H9 (cell line): ENCODE measurements around the gene PRG2. TPM values are rescaled to one million over a fixed set of nuclear protein-coding genes. Genes with fewer than 3 reads are reported as not detected.

Experiments
- DNase-seq: peaks from one replicate; pipeline ENCODE4 v3.0.0-alpha.2; 2017
- H2AFZ ChIP-seq: one replicate; pipeline ENCODE4 v1.6.1; 2013; ENCODE audit warnings: mild to moderate bottlenecking, low read length, control low read depth, moderate library complexity
- H2AK5ac ChIP-seq: 2 replicates; pipeline ENCODE4 v1.6.1; 2013; ENCODE audit warnings: low read length, control low read depth, mixed read lengths; ENCODE audit not compliant: insufficient read length
- H2BK120ac ChIP-seq: one replicate; pipeline ENCODE4 v1.6.1; 2013; ENCODE audit warnings: low read depth, mild to moderate bottlenecking, low read length, control low read depth, inconsistent platforms; ENCODE audit not compliant: poor library complexity, severe bottlenecking
- H2BK12ac ChIP-seq: 2 replicates; pipeline ENCODE4 v1.6.1; 2013; ENCODE audit warnings: low read length, control low read depth, mixed read lengths, low read depth; ENCODE audit not compliant: insufficient read length
- H2BK15ac ChIP-seq: 2 replicates; pipeline ENCODE4 v1.6.1; 2013; ENCODE audit warnings: low read depth, low read length, control low read depth
- H2BK20ac ChIP-seq: one replicate; pipeline ENCODE4 v1.6.1; 2013; ENCODE audit warnings: low read depth, mild to moderate bottlenecking, low read length, control low read depth, inconsistent platforms; ENCODE audit not compliant: poor library complexity, severe bottlenecking
- H2BK5ac ChIP-seq: 2 replicates; pipeline ENCODE4 v1.6.1; 2013; ENCODE audit warnings: low read length, control low read depth, mixed read lengths; ENCODE audit not compliant: insufficient read length
- H3K14ac ChIP-seq: 2 replicates; pipeline ENCODE4 v1.6.1; 2013; ENCODE audit warnings: low read length, control low read depth; ENCODE audit not compliant: insufficient read depth
- H3K18ac ChIP-seq: 2 replicates; pipeline ENCODE4 v1.6.1; 2013; ENCODE audit warnings: low read depth, mild to moderate bottlenecking, mixed read lengths, low read length, control low read depth; ENCODE audit not compliant: insufficient read length
- H3K23ac ChIP-seq: 2 replicates; pipeline ENCODE4 v1.6.1; 2013; ENCODE audit warnings: low read length, control low read depth, mixed read lengths, low read depth; ENCODE audit not compliant: insufficient read length
- H3K23me2 ChIP-seq: 2 replicates; pipeline ENCODE4 v1.6.1; 2013; ENCODE audit warnings: low read depth, mild to moderate bottlenecking, mixed read lengths, low read length, control low read depth; ENCODE audit not compliant: insufficient read length, poor library complexity, severe bottlenecking
- H3K27ac ChIP-seq: 2 replicates; pipeline ENCODE4 v1.5.1; 2013; ENCODE audit warnings: low read length, control low read depth, mixed read lengths, low read depth; ENCODE audit not compliant: insufficient read length
- H3K27me3 ChIP-seq: 2 replicates; pipeline ENCODE4 v1.6.1; 2013; ENCODE audit warnings: low read length, control low read depth, inconsistent platforms; ENCODE audit not compliant: insufficient read depth
- H3K4ac ChIP-seq: 2 replicates; pipeline ENCODE4 v1.6.1; 2013; ENCODE audit warnings: low read depth, mild to moderate bottlenecking, control low read depth, inconsistent platforms, low read length, moderate library complexity
- H3K4me1 ChIP-seq: 2 replicates; pipeline ENCODE4 v1.6.1; 2013; ENCODE audit warnings: low read length, control low read depth, inconsistent platforms; ENCODE audit not compliant: insufficient read depth
- H3K4me2 ChIP-seq: 2 replicates; pipeline ENCODE4 v1.6.1; 2013; ENCODE audit warnings: low read length, control low read depth, mixed read lengths; ENCODE audit not compliant: insufficient read length, insufficient read depth
- H3K56ac ChIP-seq: 2 replicates; pipeline ENCODE4 v1.6.1; 2013; ENCODE audit warnings: low read depth, mild to moderate bottlenecking, mixed read lengths, low read length, control low read depth; ENCODE audit not compliant: insufficient read length
- H3K79me1 ChIP-seq: 2 replicates; pipeline ENCODE4 v1.6.1; 2013; ENCODE audit warnings: low read depth, mild to moderate bottlenecking, moderate library complexity, low read length, control low read depth, inconsistent platforms; ENCODE audit not compliant: insufficient read depth, poor library complexity, severe bottlenecking
- H3K79me2 ChIP-seq: 2 replicates; pipeline ENCODE4 v1.6.1; 2013; ENCODE audit warnings: low read length, control low read depth, inconsistent platforms; ENCODE audit not compliant: insufficient read depth
- H3K9ac ChIP-seq: 2 replicates; pipeline ENCODE4 v1.6.1; 2013; ENCODE audit warnings: low read length, control low read depth, mixed read lengths; ENCODE audit not compliant: insufficient read length; ENCODE audit errors: extremely low read depth
- H3K9me3 ChIP-seq: one replicate; pipeline ENCODE4 v1.6.1; 2013; ENCODE audit warnings: low read depth, low read length, inconsistent platforms; ENCODE audit not compliant: control insufficient read depth
- H3T11ph ChIP-seq: one replicate; pipeline ENCODE4 v1.6.1; 2013; ENCODE audit warnings: mild to moderate bottlenecking, low read length, control low read depth, inconsistent platforms
- H4K20me1 ChIP-seq: one replicate; pipeline ENCODE4 v1.6.1; 2013; ENCODE audit not compliant: control insufficient read depth, insufficient read length, insufficient read depth
- H4K5ac ChIP-seq: 2 replicates; pipeline ENCODE4 v1.6.1; 2013; ENCODE audit warnings: low read depth, mild to moderate bottlenecking, mixed read lengths, low read length, control low read depth; ENCODE audit not compliant: insufficient read length
- H4K8ac ChIP-seq: replicated peaks from 2 replicates; pipeline ENCODE4 v1.6.1; 2013; ENCODE audit warnings: low read length, control low read depth, mixed read lengths, low read depth; ENCODE audit not compliant: insufficient read length
- H4K91ac ChIP-seq: 2 replicates; pipeline ENCODE4 v1.6.1; 2013; ENCODE audit warnings: low read depth, mild to moderate bottlenecking, moderate library complexity, mixed read lengths, low read length, control low read depth; ENCODE audit not compliant: insufficient read length
- H3K27ac Mint-ChIP-seq, 3 experiments: 2 replicates in 2 of 3; 3 replicates in 1 of 3; pipeline ENCODE4 v1.8.0; 2020 to 2021; ENCODE audit warnings: mixed read lengths in 3 of 3, mild to moderate bottlenecking in 1 of 3, moderate library complexity in 1 of 3
- H3K27me3 Mint-ChIP-seq: 2 replicates; pipeline ENCODE4 v1.8.0; 2021; ENCODE audit warnings: low read depth, mild to moderate bottlenecking, moderate library complexity, mixed read lengths
- H3K36me3 Mint-ChIP-seq, 3 experiments: 2 replicates in 2 of 3; 3 replicates in 1 of 3; pipeline ENCODE4 v1.8.0; 2020 to 2021; ENCODE audit warnings: low read depth in 3 of 3, mixed read lengths in 3 of 3; ENCODE audit not compliant: insufficient read depth in 1 of 3
- H3K4me1 Mint-ChIP-seq, 2 experiments: 2 replicates each; pipeline ENCODE4 v1.8.0; 2020; ENCODE audit warnings: mixed read lengths in 2 of 2
- H3K4me3 Mint-ChIP-seq, 2 experiments: 2 replicates in 1 of 2; 3 replicates in 1 of 2; pipeline ENCODE4 v1.8.0; 2020 to 2021; ENCODE audit warnings: mild to moderate bottlenecking in 2 of 2, mixed read lengths in 2 of 2, moderate library complexity in 1 of 2
- H3K9me3 Mint-ChIP-seq, 2 experiments: 2 replicates in 1 of 2; 3 replicates in 1 of 2; pipeline ENCODE4 v1.8.0; 2020; ENCODE audit warnings: mild to moderate bottlenecking in 2 of 2, mixed read lengths in 2 of 2, moderate library complexity in 1 of 2
- CTCF ChIP-seq: fragments of 200-600 bp; sonication (generic); conservative IDR thresholded peaks from 3 replicates; pipeline ENCODE4 v1.8.0; 2021; ENCODE audit warnings: antibody characterized with exemption, mild to moderate bottlenecking
- WGBS: extraction: QIAGEN DNeasy Blood & Tissue Kit; methylation state at CpG from one replicate; pipeline ENCODE4 v1.1.7; 2013; ENCODE audit warnings: missing lambda C conversion rate, low lambda C conversion rate, mixed read lengths; ENCODE audit not compliant: insufficient read length; ENCODE audit errors: extremely low coverage; 5-methylcytosine and 5-hydroxymethylcytosine counted together
- total RNA-seq: library from RNA; stranded (reverse); gene quantifications from 2 replicates; pipeline ENCODE4 v1.2.1, GENCODE V29; 2021

The PRG2 gene
- total RNA-seq, 1 experiment from 2014 or later = not detected

DNA sequence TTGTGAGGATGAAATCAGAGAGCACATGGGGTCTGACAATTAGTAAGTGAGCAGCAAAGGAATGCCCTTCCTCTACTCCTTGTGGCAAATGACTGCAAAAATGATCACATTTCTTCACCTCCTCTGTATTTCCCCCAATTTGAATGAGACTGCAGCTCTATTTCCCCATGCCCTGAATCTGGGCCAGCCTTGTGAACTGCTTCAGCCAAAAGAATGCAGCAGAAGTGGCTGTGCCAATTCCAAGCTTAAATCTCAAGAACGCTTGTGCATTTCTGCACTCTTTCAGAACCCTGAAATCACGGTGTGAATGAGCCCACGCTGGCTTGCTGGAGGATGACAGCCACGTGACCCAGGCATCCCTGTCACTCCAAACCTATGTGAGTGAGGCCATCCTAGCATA is 26.6 kb upstream of the PRG2 start:
- no peak overlapping the region for H3K4me2 ChIP-seq
- H3K27ac ChIP-seq = no peak overlapping the region
- no peaks in the 10 kb centered on the region for H3K9me3 ChIP-seq
- H3K27me3 Mint-ChIP-seq = no peaks in the 10 kb centered on the region
- H3K36me3 Mint-ChIP-seq = peaks cover 26 to 52% (median 47%) of the 10 kb centered on the region in 3 experiments
- H2AK5ac ChIP-seq = no peak overlapping the region
- no peaks in the 10 kb centered on the region for H3K79me2 ChIP-seq
- no peak overlapping the region for H3K9ac ChIP-seq
- no peak overlapping the region for H3K4me3 Mint-ChIP-seq
- no peaks in the 10 kb centered on the region for H3K23me2 ChIP-seq
- no peak overlapping the region for H2BK5ac ChIP-seq
- no peak overlapping the region for H4K91ac ChIP-seq
- no peaks in the 10 kb centered on the region; the same call in 1 of the 2 replicates for H3K4me1 ChIP-seq
- no peak for DNase-seq
- no peaks in the 10 kb centered on the region for H3K79me1 ChIP-seq
- no peak overlapping the region for H4K5ac ChIP-seq
- no peak overlapping the region for H3K18ac ChIP-seq
- no peak overlapping the region for H3K4ac ChIP-seq
- no peak overlapping the region for H3K56ac ChIP-seq
- H2BK15ac ChIP-seq = no peak overlapping the region
- H3K14ac ChIP-seq = no peak overlapping the region
- H3T11ph ChIP-seq = no peak overlapping the region
- peaks cover 8 to 16% of the 10 kb centered on the region in 2 experiments for H3K4me1 Mint-ChIP-seq
- H3K23ac ChIP-seq = no peak overlapping the region
- no CpG with 5 or more reads among the region's 4 CpGs for WGBS
- H4K20me1 ChIP-seq = no peaks in the 10 kb centered on the region
- H3K27me3 ChIP-seq = no peaks in the 10 kb centered on the region
- no peak overlapping the region for H2BK20ac ChIP-seq
- H3K9me3 Mint-ChIP-seq = no peaks in the 10 kb centered on the region
- no peak overlapping the region for H4K8ac ChIP-seq
- H2BK120ac ChIP-seq = no peak overlapping the region
- H2BK12ac ChIP-seq = no peak overlapping the region
- TF ChIP-seq CTCF = no peak
- no peak overlapping the region for H2AFZ ChIP-seq
- no peak overlapping the region; a peak in 1 of 7 replicates for H3K27ac Mint-ChIP-seq
